Measurements from ENCODE around the gene SGCA.

The SGCA gene

GRCh38 chr17:50134206-50135110 is 31.3 kb upstream of the SGCA start:
- no peak for DNase-seq

DNA sequence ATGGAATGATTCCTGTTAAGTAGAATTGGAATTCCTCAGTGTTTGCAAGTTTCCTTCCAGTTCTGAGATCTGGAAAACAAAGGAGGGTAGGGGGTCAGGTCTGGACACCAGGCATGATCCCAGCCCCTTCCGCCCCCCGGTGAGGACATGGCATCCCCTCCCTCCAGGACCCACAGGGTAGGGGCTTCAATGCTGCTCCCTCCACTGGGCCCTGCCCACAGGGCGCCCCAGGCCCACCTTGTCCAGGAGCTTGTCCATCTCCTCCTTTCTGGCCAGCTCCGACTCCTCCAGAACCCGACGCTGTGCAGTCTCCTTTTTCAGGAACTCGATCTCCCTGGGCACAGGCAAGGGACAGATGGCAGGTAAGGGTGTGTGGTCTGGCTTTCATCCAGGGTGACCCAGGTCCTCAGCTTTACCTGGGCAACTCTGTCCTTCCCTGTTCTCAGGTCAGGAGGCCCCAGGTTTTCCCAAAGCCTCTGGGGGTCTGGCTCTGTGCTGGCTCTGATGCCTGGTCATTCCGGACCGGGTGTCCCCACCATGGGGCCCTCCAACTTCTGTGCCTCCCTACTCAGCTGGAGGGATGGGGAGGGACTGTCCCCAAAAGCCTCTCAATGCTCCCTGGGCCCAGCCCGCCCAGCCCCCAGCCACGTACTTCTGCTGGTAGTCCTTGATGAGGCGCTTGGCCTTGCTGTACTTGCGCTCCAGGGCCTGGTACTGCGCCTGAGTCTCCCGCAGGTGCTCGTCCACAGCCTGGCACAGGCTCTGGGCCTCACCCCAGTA is 30.3 kb upstream of the SGCA start:
- no peak for DNase-seq

DNA sequence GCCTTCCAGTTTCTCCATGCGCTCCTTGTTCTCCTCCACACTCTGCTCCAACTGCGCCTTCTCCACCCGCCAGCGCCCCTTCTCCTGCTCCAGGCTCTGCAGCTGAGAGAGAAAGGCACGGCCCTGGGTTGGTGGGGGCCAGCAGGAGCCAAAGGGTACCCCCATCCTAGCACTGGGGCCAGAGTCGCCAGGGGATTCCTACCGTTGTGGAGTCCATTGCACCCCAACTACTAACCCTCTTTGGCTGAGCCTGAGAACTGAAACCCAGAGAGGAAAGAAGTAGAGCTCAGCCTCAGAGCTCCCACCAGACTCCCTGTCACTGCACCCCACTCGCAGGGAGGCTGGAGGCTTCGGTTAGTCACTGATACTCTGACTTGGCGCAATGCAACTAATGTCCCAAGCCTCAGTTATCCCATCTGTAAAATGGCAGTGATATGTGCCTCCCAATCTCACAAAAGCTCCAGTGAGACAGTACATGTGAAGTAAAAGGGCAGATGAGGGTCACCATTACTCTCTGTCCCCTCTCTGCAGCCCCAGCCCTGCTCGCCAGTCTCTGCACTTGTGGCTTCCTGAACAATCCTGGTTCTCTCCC is 29.6 kb upstream of the SGCA start:
- no peak for DNase-seq

DNA sequence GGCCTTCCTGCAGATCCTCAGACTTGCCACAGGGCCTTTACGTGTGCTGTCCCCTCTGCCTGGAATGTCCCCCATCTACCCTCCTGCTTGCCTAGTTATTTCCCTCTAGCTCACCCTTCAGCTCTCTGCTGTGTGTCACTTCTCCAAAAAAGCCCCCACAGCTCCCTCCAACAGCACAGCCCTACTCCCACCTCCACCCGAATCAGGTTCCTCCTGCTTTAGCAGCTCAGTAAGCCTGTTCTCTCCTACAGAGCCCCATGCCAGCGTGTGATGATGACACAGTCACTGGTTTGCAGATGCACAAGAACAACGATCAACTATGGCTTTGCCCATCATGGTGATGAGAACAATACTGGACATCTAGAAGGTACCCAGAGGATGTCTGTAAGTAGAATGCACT is 28.8 kb upstream of the SGCA start:
- no peak for DNase-seq

DNA sequence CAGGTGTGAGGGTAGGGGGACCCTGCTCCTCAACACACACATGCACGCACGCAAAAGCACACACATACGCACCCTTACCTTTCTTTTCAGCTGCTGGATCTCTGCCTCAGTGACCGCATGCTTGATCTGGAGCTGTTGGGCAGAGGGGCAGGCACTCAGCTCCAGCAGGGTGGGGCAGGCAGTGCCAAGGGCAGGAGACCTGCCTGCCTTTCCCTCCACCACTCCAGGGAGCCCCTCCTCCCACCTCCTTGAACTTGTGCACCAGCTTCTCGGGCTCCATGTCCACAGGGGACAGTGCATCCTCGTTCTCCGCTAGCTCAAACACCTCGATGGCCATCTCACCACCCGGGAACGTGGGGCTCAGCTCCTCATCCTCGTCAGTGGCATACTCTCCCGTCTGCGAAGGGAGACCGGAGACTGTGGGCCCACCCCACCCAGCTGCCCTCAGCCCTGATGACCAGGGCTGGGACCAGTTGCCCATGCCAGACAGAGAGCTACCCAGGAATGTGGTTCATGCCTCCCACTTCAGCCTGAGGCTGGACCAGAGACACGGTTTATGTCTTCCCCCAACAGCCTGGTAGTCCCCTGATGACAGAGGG is 26.5 kb upstream of the SGCA start:
- no peak for DNase-seq

- DNase-seq, result peak; percentile 47
Observed at GRCh38 chr17:50139950-50140885, 25.6 kb upstream of the SGCA start.

- DNase-seq, result no peak
Observed at GRCh38 chr17:50141026-50141744, 24.6 kb upstream of the SGCA start.

DNA sequence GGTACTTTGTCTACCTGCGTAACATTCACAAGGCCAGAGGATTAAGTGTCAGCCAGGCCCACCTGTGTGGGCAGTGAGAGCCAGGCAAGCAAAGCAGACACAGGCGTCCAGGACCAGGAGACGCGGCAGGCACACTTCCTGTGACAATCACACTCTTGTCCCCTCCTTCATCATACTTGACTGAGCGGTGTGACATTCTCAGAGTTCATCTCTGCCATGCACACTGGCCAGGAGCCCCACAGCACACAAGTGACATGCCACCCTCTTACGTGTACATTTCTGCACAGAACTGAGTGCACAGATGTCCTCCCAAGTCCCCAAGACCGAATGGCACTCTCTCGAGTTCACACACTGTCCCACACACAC is 24.1 kb upstream of the SGCA start:
- no peak for DNase-seq

- DNase-seq, result no peak
Observed at GRCh38 chr17:50143461-50144176, 22.2 kb upstream of the SGCA start.

- no peak for DNase-seq
Observed at GRCh38 chr17:50144355-50144754, 21.4 kb upstream of the SGCA start.

- no peak for DNase-seq
Observed at GRCh38 chr17:50144845-50145531, 20.8 kb upstream of the SGCA start.

- no peak for DNase-seq
Observed at GRCh38 chr17:50145532-50146229, 20.1 kb upstream of the SGCA start.

GRCh38 chr17:50146230-50146926 is 19.4 kb upstream of the SGCA start:
- DNase-seq, result no peak

- DNase-seq, result no peak
Observed at GRCh38 chr17:50146927-50147665, 18.7 kb upstream of the SGCA start.

- no peak for DNase-seq
Observed at GRCh38 chr17:50147841-50148225, 18.0 kb upstream of the SGCA start.

DNA sequence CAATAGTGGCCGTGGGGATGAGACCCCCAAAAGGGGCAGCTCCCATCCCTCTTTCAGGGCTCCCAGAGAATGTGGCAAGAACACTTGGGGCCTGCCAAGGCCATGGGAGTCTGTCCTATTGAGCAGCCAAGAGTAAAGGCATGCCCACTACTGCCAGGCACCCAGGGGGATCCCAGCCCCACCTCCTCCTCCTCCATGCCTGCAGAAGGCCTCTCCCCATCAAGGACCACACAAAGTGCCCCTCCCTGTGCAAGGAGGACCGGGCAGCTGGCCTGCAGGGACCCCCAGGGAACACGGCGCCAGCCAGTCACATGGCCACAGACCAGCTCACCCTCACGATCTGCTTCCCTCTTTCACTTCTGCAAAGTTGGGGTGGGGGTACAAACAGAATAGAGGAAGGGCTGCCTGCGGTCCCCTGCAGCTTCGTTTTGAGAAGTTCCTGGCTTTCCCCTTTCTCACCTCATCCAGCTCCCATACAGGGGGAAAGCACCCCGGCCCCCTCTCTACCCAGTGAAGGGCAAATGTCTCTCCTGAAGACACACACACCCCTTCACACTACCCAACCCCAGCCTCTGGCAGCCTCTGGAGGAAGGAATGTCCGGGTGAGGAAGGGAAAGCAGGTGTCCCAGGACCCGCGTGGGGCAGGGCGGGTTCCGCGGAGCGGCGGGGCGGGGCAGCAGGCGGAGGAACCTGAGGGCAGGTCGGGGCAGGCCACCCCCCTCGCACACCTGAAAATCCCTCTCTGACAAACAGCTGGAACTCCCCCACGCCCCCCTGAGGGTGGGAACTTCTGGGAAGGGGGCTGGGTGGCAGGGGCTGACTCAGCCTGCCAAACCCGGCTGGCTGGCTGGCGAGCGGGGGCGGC is 17.3 kb upstream of the SGCA start:
- DNase-seq, result peak; percentile 46

DNA sequence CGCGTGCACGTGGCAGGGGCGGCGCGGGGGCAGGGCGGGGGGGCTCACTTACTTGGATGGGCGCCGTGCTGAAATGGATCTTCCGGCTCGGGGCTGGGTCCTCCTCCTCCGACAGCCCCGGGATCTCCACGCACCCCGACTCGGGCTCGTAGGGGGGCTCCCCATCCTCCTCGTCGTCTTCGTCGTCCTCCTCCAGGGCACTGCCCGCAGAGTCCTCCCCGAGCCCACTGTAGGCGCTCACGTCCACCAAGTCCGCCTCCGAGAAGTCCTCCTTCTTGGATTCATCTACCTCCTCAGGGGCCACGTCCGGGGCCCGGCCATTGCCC is 16.8 kb upstream of the SGCA start:
- no peak for DNase-seq

Data from NCI-H1105 treated with DMSO at 0.1 percent for 48 hours (cell line).